Measurements from ENCODE around the gene EXOC7. TPM values are rescaled to one million over a fixed set of nuclear protein-coding genes. Genes with fewer than 3 reads are reported as not detected.

Gene EXOC7
- polyA plus RNA-seq, 1 donor (not counting 4 experiments of a cell fraction or from before 2014, with no cell fraction given): 60.6 TPM

GRCh38 chr17:76080768-76081287 is 22.8 kb downstream of the EXOC7 start:
- Histone ChIP-seq H3K4me3 (ENCODE audit: control insufficient read depth in 2 of 3, extremely low read depth in 1 of 3, insufficient read depth in 2 of 3, low read depth in 1 of 3, low read length in 3 of 3) (no peak overlapping the region), H4K20me1 (ENCODE audit: control insufficient read depth, extremely low read depth, insufficient read depth, low read length) (no peaks in the 10 kb centered on the region), H3K9me1 (ENCODE audit: control insufficient read depth, extremely low read depth, insufficient read depth, low read length) (no peaks in the 10 kb centered on the region), H2AFZ (ENCODE audit: control insufficient read depth, low read length) (no peak overlapping the region), H3K4me2 (ENCODE audit: control insufficient read depth, extremely low read depth, insufficient read depth, low read depth, low read length) (no peak overlapping the region), H3K79me2 (ENCODE audit: control insufficient read depth, insufficient read depth, low read length) (no peaks in the 10 kb centered on the region), H3K9ac (ENCODE audit: control insufficient read depth, extremely low read depth, insufficient read depth, low read length) (no peak overlapping the region), H3K36me3 (ENCODE audit: control insufficient read depth in 2 of 2, extremely low read depth in 1 of 2, insufficient read depth in 2 of 2, low read length in 2 of 2) (peaks cover 12 to 21% of the 10 kb centered on the region in 2 experiments), H3K9me3 (ENCODE audit: control insufficient read depth, low read depth, low read length) (no peaks in the 10 kb centered on the region), H3K4me1 (ENCODE audit: control insufficient read depth, extremely low read depth, insufficient read depth, low read length) (peaks cover 5% of the 10 kb centered on the region), H3K27me3 (ENCODE audit: control insufficient read depth, extremely low read depth, insufficient read depth, low read length) (peaks cover 49% of the 10 kb centered on the region), H3K27ac (ENCODE audit: control insufficient read depth, insufficient read depth, low read length) (no peak overlapping the region)
- dilution Hi-C loops (cut with MboI; ENCODE audit: extremely low pct_ligation_motif_present, low sequenced_read_pairs): no loop called here
- no peak for DNase-seq (ENCODE audit: low read depth, low spot score)
- no peak for TF ChIP-seq EZH2 (IDR thresholded peaks at IDR 0.05; ENCODE audit: low read length)
- TF ChIP-seq CTCF (optimal IDR thresholded peaks at IDR 0.05 in 1 of 3, IDR thresholded peaks at IDR 0.05 in 1 of 3, conservative IDR thresholded peaks at IDR 0.05 in 1 of 3; ENCODE audit: extremely low read depth in 1 of 3, insufficient read depth in 2 of 3, low read length in 3 of 3): no peak
- FAIRE-seq: no peak

DNA sequence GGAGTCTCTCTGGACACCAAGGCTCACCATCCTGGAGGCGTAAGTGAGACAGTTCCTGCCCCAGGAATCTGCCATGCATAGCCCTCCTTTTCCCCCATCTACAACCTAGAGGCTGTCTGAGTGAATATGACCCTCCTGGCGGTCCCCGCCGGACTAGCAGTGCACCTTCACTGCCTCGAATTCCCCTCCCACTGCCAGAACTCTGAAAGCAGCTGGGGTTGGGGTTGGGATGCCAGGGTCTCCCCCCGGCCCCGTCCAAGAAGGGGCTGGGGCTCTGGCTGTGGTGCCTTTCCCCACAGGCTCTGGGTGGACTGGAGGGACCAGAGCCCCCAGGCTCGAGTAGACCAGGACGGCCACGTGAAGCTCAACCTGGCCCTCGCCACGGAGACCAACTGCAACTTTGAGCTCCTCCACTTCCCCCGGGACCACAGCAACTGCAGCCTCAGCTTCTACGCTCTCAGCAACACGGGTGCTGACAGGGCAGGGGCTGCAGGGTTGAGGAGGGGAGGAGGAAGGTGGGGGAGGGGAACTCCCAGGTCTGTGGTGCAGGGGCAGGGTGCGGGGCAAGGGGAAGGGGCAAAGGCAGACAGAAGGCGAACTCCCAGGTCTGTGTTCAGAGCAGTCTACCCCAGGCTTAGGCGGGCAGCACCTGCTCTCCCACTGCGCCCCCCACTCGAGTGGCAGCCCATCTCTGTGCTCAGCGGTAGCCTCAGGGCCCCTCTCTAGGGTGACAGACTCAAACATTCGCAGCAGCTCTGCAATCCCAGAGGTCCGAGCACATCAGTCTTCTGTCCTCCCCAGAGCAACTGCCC is 23.4 kb downstream of the EXOC7 start:
- Histone ChIP-seq H3K9me3 (ENCODE audit: control insufficient read depth, low read depth, low read length) (no peaks in the 10 kb centered on the region), H3K4me3 (ENCODE audit: control insufficient read depth in 2 of 3, extremely low read depth in 1 of 3, insufficient read depth in 2 of 3, low read depth in 1 of 3, low read length in 3 of 3) (no peak overlapping the region), H3K4me2 (ENCODE audit: control insufficient read depth, extremely low read depth, insufficient read depth, low read depth, low read length) (no peak overlapping the region), H3K4me1 (ENCODE audit: control insufficient read depth, extremely low read depth, insufficient read depth, low read length) (peaks cover 7% of the 10 kb centered on the region), H3K27me3 (ENCODE audit: control insufficient read depth, extremely low read depth, insufficient read depth, low read length) (peaks cover 55% of the 10 kb centered on the region), H3K36me3 (ENCODE audit: control insufficient read depth in 2 of 2, extremely low read depth in 1 of 2, insufficient read depth in 2 of 2, low read length in 2 of 2) (peaks cover 12 to 17% of the 10 kb centered on the region in 2 experiments), H3K79me2 (ENCODE audit: control insufficient read depth, insufficient read depth, low read length) (no peaks in the 10 kb centered on the region), H4K20me1 (ENCODE audit: control insufficient read depth, extremely low read depth, insufficient read depth, low read length) (no peaks in the 10 kb centered on the region), H3K9me1 (ENCODE audit: control insufficient read depth, extremely low read depth, insufficient read depth, low read length) (no peaks in the 10 kb centered on the region), H3K27ac (ENCODE audit: control insufficient read depth, insufficient read depth, low read length) (no peak overlapping the region), H3K9ac (ENCODE audit: control insufficient read depth, extremely low read depth, insufficient read depth, low read length) (no peak overlapping the region), H2AFZ (ENCODE audit: control insufficient read depth, low read length) (no peak overlapping the region)
- DNase-seq (ENCODE audit: low read depth, low spot score): no peak
- TF ChIP-seq CTCF (optimal IDR thresholded peaks at IDR 0.05 in 1 of 3, IDR thresholded peaks at IDR 0.05 in 1 of 3, conservative IDR thresholded peaks at IDR 0.05 in 1 of 3; ENCODE audit: extremely low read depth in 1 of 3, insufficient read depth in 2 of 3, low read length in 3 of 3) (peak in 1 of 3 experiments; percentile 9), EZH2 (IDR thresholded peaks at IDR 0.05; ENCODE audit: low read length) (no peak)
- FAIRE-seq: no peak
- dilution Hi-C loops (cut with MboI; ENCODE audit: extremely low pct_ligation_motif_present, low sequenced_read_pairs): no loop called here

Data from keratinocyte (primary cell).